Parathyroid adenoma (tissue), 2 donors: ENCODE data around the gene SMG6.

ENCODE experiments used
- H2AFZ ChIP-seq: fragments of 300-600 bp; sonication (generic); one replicate; pipeline ENCODE4 v1.7.0; 2017; ENCODE audit warnings: antibody characterized with exemption, mild to moderate bottlenecking
- H3K27ac ChIP-seq: fragments of 300-600 bp; sonication (generic); one replicate; pipeline ENCODE4 v1.7.0; 2017
- H3K27me3 ChIP-seq: fragments of 300-600 bp; sonication (generic); one replicate; pipeline ENCODE4 v1.7.0; 2017; ENCODE audit warnings: low read length; ENCODE audit not compliant: control insufficient read depth, insufficient read depth
- H3K36me3 ChIP-seq: fragments of 300-600 bp; sonication (generic); one replicate; pipeline ENCODE4 v1.7.0; 2017; ENCODE audit warnings: low read length; ENCODE audit not compliant: control insufficient read depth, insufficient read depth
- H3K4me1 ChIP-seq: fragments of 300-600 bp; sonication (generic); one replicate; pipeline ENCODE4 v1.7.0; 2017; ENCODE audit warnings: control low read depth
- H3K4me2 ChIP-seq: fragments of 300-600 bp; sonication (generic); one replicate; pipeline ENCODE4 v1.7.0; 2017; ENCODE audit warnings: low read length
- H3K4me3 ChIP-seq: fragments of 300-600 bp; sonication (generic); one replicate; pipeline ENCODE4 v1.7.0; 2017; ENCODE audit warnings: low read depth, low read length
- H3K79me2 ChIP-seq: fragments of 300-600 bp; sonication (generic); one replicate; pipeline ENCODE4 v1.7.0; 2017; ENCODE audit warnings: control low read depth
- H3K9ac ChIP-seq: fragments of 300-600 bp; sonication (generic); one replicate; pipeline ENCODE4 v1.7.0; 2017; ENCODE audit warnings: mild to moderate bottlenecking
- H3K9me3 ChIP-seq: fragments of 300-600 bp; sonication (generic); one replicate; pipeline ENCODE4 v1.7.0; 2017; ENCODE audit warnings: low read length; ENCODE audit not compliant: control insufficient read depth
- TF ChIP-seq, protein P1 (sequence below): fragments of 300-600 bp; sonication (generic); IDR thresholded peaks from one replicate; pipeline ENCODE4 v1.7.0; 2017; ENCODE audit warnings: antibody characterized with exemption, mild to moderate bottlenecking
- donor health status: primary hyperparathyroidism.

SMG6 gene

GRCh38 chr17:2051933-2052559, 251.5 kb downstream of the SMG6 start:
- Histone ChIP-seq H3K79me2 (peaks cover 15% of the 10 kb centered on the region), H3K4me3 (no peak overlapping the region), H3K4me1 (peaks cover 16% of the 10 kb centered on the region), H3K36me3 (no peaks in the 10 kb centered on the region), H3K27me3 (no peaks in the 10 kb centered on the region), H3K9ac (no peak overlapping the region), H3K4me2 (no peak overlapping the region), H2AFZ (no peak overlapping the region), H3K27ac (no peak overlapping the region), H3K9me3 (no peaks in the 10 kb centered on the region)
- TF ChIP-seq, protein P1, sequence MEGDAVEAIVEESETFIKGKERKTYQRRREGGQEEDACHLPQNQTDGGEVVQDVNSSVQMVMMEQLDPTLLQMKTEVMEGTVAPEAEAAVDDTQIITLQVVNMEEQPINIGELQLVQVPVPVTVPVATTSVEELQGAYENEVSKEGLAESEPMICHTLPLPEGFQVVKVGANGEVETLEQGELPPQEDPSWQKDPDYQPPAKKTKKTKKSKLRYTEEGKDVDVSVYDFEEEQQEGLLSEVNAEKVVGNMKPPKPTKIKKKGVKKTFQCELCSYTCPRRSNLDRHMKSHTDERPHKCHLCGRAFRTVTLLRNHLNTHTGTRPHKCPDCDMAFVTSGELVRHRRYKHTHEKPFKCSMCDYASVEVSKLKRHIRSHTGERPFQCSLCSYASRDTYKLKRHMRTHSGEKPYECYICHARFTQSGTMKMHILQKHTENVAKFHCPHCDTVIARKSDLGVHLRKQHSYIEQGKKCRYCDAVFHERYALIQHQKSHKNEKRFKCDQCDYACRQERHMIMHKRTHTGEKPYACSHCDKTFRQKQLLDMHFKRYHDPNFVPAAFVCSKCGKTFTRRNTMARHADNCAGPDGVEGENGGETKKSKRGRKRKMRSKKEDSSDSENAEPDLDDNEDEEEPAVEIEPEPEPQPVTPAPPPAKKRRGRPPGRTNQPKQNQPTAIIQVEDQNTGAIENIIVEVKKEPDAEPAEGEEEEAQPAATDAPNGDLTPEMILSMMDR = no peak

- TF ChIP-seq, protein P1 = no peak
- Histone ChIP-seq H3K27ac (no peak overlapping the region), H3K27me3 (no peaks in the 10 kb centered on the region)
These were observed 252.3 kb downstream of the SMG6 start for GRCh38 chr17:2051061-2051932.

DNA sequence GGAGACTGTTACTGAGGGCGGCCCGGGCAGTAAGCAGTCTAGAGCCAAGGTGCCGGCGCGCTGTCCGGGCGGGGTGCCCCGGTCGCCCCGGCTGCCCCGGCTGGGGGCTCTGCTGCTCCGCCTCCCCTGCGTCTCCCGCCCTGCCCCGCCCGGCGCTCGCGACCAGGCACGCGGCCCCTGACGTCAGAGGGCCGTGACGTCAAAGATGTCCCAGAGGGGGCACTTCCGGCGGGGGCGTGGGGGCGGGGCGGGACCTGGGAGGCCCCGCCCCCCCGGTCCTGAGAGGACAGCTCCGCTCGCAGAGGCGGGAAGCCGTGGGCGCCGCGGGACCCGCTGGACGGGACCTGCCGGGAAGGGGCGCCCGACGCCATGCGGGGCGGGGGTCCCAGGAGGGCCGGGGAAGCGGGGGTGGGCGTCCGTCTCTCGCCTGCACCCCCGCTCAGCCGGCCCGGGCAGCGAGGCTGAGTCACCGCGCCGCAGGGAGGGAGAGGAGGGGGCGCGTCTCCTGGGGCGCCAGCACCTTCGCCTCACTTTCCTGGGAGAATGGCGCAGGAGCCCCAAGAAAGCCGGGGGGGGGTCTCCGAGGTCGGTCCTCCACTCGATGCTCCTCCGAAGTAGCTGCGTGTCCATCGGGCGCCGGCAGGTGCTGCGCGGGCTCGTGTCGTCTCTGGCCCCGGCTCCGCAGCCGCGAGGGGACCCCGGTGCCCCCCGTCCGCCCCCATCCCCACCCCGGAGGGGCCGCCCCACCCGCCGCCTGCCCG, 253.1 kb downstream of the SMG6 start:
- Histone ChIP-seq H3K4me2 (peak overlapping the region; percentile 66), H3K27ac (no peak overlapping the region), H3K4me3 (no peak overlapping the region), H3K4me1 (peaks cover 16% of the 10 kb centered on the region), H3K79me2 (peaks cover 17% of the 10 kb centered on the region), H3K36me3 (no peaks in the 10 kb centered on the region), H3K9ac (no peak overlapping the region), H3K27me3 (no peaks in the 10 kb centered on the region), H3K9me3 (no peaks in the 10 kb centered on the region), H2AFZ (peak overlapping the region; percentile 63)
- TF ChIP-seq, protein P1 = no peak

More at GRCh38 chr17:2051061-2051932, 252.3 kb downstream of the SMG6 start:
- H3K9ac ChIP-seq = no peak overlapping the region
- H3K4me1 ChIP-seq = peaks cover 16% of the 10 kb centered on the region
- peaks cover 15% of the 10 kb centered on the region for H3K79me2 ChIP-seq
- H3K9me3 ChIP-seq = no peaks in the 10 kb centered on the region
- H2AFZ ChIP-seq = peak overlapping the region; percentile 63
- H3K4me3 ChIP-seq = no peak overlapping the region
- H3K36me3 ChIP-seq = no peaks in the 10 kb centered on the region
- peak overlapping the region; percentile 66 for H3K4me2 ChIP-seq

DNA sequence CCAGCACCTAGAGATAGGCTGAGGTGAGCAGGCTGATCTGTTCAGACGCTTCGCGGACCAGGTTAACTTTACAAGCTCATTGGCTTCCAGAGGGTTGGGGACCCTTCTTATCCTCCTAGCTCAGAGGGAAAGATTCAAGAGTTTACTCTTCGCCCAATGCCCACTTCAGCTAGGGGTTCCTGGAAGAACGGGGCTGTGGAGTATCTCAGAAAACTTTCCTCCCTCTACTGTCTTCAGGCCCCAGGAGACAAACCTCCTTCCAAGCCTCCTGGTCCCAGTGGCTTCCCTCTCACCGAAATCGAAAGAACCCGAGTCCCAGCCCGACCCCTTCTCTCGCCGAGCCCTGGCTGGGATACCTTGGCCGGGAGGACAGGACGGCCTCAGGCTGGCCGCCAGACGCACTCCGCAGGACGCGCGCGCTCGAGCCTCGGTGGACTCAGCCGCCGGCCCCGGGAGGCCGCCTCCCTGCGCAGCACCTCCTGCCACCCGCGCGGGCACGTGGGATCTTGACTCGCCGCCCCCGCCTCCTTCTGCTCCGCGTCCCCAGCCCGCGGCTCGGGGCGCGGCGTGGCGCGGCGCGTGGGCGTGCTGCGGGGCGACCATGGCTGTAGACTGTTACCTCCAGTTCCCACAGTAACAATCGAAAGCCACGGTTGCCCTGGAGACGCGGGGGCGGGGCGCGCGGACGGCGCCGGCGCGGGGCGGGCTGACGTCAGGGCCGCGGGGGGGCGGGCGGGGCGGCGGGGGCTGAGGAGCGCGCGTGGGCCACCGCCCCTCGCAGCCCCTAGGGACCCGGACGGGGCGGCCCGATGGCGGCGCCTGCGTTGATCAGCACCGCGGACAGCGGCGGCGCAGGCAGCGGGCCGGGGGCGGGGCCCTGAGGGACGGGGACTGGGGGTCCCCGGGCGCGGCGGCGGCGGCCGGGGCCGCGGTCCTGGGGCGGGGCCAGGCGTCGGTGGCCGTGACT, 254.0 kb downstream of the SMG6 start:
- peak overlapping the region; percentile 56 for H3K27ac ChIP-seq
- H3K79me2 ChIP-seq = peaks cover 19% of the 10 kb centered on the region
- H3K4me1 ChIP-seq = peaks cover 12% of the 10 kb centered on the region
- peak overlapping the region; percentile 100 for H3K4me2 ChIP-seq
- no peaks in the 10 kb centered on the region for H3K9me3 ChIP-seq
- no peaks in the 10 kb centered on the region for H3K36me3 ChIP-seq
- peak overlapping the region; percentile 61 for H3K9ac ChIP-seq
- no peaks in the 10 kb centered on the region for H3K27me3 ChIP-seq
- H3K4me3 ChIP-seq = peak overlapping the region; percentile 88
- TF ChIP-seq, protein P1 = no peak
- peak overlapping the region; percentile 74 for H2AFZ ChIP-seq
